ENCODE results near the gene PGM2.
"Not testable (repeated sequence)": the region's sequence is repeated elsewhere in the genome, so short reads cannot be mapped to it uniquely, and the experiment has no call there.

PGM2 gene

DNA sequence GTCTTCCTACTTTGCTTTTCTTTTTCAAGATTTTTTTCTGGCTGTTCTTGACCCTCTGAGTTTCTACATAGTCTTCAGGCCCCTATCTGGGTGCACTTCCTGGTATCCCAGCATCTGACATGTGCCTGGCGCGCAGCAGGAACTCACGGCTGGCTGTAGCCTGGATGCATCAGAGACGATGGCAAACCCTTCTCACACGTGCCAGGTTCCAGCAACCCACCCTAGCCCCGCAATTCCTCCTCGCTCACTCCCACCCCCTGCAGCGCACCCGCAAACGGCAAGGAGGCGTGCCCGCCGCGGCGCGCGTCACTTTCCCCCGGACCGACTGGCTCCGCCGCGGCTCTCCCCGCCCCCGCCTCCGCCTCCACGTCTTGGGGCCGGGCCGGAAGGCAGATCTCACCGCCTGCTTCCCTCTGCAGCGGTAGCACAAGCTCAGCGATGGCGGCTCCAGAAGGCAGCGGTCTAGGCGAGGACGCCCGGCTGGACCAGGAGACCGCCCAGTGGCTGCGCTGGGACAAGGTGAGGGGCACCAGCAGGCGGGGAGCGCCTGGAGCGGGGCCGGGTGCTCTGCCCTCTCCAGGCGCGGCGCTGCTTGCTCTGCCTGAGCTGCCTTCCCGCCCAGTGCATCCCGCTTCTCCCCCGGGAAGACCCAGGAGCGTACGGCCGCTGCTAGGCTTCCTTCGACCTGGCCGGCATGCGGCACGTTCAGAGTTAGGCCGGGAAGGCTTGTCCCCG is at the start of gene PGM2:
Gene PGM2, plus strand, starts transcription at position 392 of the 735 bp plus-strand sequence. Its CDS starts 47 bp downstream, at position 439.
- no peak for DNase-seq (ENCODE audit: low read depth, low spot score)
- POLR2A ChIA-PET = interaction anchor here (0.6 to 1.4 kb wide), 5 partner anchors 10 to 106 kb away, joined by 3 to 4 read pairs (median 3); no protein-coding TSS in a partner anchor
- CTCF ChIA-PET = interaction anchor here (0.9 to 3.4 kb wide), 7 partner anchors 9 to 210 kb away, joined by 3 to 14 read pairs (median 8); no protein-coding TSS in a partner anchor

DNA sequence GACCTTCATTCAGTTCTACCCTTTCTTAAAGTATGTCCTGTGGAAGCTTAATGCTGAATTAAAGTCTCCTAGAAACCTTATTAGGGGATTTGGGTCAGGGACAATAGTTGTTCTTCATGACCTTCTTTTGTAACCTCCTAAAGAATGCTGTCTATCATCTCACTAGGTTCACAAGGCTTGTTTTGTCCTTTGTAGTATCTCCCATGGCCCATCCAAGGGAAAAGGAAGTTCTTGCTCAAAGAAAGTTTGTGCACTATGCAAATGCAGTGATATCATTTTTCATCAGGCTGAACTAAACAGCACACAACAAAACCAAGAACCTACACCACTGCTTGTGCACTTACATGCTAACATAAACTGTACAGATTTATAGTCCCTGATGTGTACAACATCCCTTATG is 46.6 kb upstream of the PGM2 start:
- ChIA-PET POLR2A (no interaction called here), CTCF (no interaction called here)
- TF ChIP-seq, protein P1, sequence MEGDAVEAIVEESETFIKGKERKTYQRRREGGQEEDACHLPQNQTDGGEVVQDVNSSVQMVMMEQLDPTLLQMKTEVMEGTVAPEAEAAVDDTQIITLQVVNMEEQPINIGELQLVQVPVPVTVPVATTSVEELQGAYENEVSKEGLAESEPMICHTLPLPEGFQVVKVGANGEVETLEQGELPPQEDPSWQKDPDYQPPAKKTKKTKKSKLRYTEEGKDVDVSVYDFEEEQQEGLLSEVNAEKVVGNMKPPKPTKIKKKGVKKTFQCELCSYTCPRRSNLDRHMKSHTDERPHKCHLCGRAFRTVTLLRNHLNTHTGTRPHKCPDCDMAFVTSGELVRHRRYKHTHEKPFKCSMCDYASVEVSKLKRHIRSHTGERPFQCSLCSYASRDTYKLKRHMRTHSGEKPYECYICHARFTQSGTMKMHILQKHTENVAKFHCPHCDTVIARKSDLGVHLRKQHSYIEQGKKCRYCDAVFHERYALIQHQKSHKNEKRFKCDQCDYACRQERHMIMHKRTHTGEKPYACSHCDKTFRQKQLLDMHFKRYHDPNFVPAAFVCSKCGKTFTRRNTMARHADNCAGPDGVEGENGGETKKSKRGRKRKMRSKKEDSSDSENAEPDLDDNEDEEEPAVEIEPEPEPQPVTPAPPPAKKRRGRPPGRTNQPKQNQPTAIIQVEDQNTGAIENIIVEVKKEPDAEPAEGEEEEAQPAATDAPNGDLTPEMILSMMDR (IDR thresholded peaks at IDR 0.05; ENCODE audit: insufficient read depth, low read length, missing control alignments) = no peak
- DNase-seq (ENCODE audit: low read depth, low spot score) = no peak
- H3K4me3 ChIP-seq (ENCODE audit: low read depth, low read length) = no peak overlapping the region

More for the DNA sequence above, at the start of gene PGM2:
- peak within 1 kb of the TSS; percentile 84 for H3K4me3 ChIP-seq (ENCODE audit: low read depth, low read length)
- TF ChIP-seq, protein P1 (IDR thresholded peaks at IDR 0.05; ENCODE audit: insufficient read depth, low read length, missing control alignments) = peak; percentile 16

DNA sequence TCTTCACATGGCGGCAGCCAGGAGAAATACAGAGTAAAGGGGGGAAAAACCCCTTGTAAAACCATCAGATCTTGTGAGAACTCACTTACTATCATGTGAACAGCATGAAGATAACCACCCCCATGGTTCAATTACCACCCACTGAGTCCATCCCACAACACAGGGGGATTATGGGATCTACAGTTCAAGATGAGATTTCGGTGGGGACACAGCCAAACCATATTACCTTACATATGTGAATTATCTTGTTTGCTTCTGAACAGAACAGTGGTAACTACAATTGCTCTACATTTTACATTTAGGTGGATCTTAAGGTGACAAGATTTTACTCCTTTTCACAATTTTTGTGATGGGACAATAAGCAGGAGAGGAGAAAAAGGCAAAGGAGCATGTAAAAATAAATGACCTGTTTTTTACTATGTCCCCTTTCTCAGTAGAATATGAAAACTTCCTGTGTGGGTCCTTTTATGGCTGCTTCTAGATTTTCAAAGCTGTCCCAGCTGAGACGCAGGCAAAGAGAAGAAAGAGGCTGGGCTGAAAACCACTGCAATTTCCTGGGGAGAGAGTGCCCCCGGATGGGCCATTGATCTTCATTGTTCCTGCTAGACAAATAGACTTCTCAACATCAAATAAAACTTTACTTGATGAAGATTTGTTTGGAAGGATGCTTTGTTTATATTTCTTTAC is 45.9 kb upstream of the PGM2 start:
- no peak for DNase-seq (ENCODE audit: low read depth, low spot score)
- ChIA-PET CTCF (interaction anchor here (2.3 kb wide), 1 partner anchor 177 kb away, joined by 14 read pairs; no protein-coding TSS in a partner anchor), POLR2A (no interaction called here)
- H3K4me3 ChIP-seq (ENCODE audit: low read depth, low read length) = no peak overlapping the region
- TF ChIP-seq, protein P1 (IDR thresholded peaks at IDR 0.05; ENCODE audit: insufficient read depth, low read length, missing control alignments) = no peak

DNA sequence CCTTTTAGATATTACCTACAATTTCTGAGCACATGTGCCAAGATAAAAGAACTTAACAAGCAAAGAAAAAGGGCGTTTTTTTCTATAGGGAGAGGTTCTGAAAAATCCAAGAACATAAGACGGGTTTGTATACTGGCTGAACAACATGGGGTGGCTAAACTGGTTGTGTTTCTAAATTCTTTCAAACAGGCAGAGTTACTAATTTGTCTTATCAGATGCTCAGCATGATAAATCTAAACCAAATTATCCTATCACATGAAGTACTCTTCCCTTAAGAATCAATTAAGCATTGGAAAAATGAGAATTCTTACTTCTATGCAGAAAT is 45.4 kb upstream of the PGM2 start:
- CTCF ChIA-PET = interaction anchor here (2.3 kb wide), 1 partner anchor 178 kb away, joined by 14 read pairs; no protein-coding TSS in a partner anchor
- DNase-seq (ENCODE audit: low read depth, low spot score) = no peak
- POLR2A ChIA-PET = no interaction called here
- TF ChIP-seq, protein P1 (IDR thresholded peaks at IDR 0.05; ENCODE audit: insufficient read depth, low read length, missing control alignments) = no peak
- no peak overlapping the region for H3K4me3 ChIP-seq (ENCODE audit: low read depth, low read length)

DNA sequence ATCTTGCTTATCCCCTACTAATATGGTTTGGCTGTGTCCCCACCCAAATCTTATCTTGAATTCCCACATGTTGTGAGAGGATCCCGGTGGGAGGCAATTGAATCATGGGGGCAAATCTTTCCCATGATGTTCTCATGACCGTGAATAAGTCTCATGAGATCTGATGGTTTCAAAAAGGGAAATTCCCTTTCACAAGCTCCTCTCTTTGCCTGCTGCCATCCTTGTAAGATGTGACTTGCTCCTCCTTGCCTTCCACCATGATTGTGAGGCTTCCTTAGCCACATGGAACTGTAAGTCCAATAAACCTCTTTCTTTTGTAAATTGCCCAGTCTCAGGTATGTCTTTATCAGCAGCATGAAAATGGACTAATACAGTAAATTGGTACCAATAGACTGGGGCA is 40.2 kb upstream of the PGM2 start:
- DNase-seq (ENCODE audit: low read depth, low spot score); POLR2A ChIA-PET; H3K4me3 ChIP-seq (ENCODE audit: low read depth, low read length): not testable (repeated sequence)
- CTCF ChIA-PET = interaction anchor here (0.9 to 1.6 kb wide), 2 partner anchors 10 to 185 kb away, joined by 3 to 4 read pairs; no protein-coding TSS in a partner anchor

DNA sequence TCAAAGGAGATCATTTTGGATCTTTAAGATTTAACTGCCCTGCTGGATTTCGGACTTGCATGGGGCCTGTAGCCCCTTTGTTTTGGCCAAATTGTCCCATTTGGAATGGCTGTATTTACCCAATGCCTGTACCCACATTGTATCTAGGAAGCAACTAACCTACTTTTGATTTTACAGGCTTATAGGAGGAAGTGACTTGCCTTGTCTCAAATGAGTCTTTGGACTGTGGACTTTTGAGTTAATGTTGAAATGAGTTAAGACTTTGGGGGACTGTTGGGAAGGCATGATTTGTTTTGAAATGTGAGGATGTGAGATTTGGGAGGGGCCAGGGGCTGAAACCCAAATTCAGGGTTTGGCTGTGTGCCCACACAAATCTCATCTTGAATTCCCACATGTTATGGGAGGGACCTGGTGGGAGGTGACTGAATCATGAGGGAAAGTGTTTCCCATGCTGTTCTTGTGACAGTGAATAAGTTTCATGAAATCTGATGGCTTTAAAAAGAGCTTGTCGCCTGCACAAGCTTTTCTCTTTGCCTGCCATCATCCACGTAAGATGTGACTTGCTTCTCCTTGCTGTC is 38.5 kb upstream of the PGM2 start:
- CTCF ChIA-PET = interaction anchor here (1.5 kb wide), 1 partner anchor 185 kb away, joined by 3 read pairs; no protein-coding TSS in a partner anchor
- H3K4me3 ChIP-seq (ENCODE audit: low read depth, low read length); DNase-seq (ENCODE audit: low read depth, low spot score); POLR2A ChIA-PET: not testable (repeated sequence)

DNA sequence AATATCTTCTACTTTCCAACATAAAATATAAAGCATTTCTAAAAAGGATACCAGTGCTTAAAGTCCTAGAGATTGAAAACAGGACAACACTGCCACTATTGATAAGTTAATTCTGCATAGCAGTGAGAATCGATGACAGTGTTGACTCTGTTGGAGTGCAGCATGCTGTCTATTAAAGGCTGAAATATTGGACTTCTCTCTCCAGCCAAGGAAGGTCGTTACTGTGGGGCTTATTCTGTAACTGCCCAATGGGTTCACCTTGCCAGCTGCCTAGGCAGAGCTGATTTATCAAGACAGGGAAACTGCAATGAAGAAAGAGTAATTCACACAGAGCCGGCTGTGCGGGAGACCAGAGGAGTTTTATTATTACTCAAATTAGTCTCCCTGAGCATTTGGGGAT is 37.7 kb upstream of the PGM2 start:
- CTCF ChIA-PET = no interaction called here
- DNase-seq (ENCODE audit: low read depth, low spot score) = no peak
- POLR2A ChIA-PET = no interaction called here
- TF ChIP-seq, protein P1 (IDR thresholded peaks at IDR 0.05; ENCODE audit: insufficient read depth, low read length, missing control alignments) = no peak
- H3K4me3 ChIP-seq (ENCODE audit: low read depth, low read length) = no peak overlapping the region

Data from AG04449 (cell line).